Measurements from ENCODE around the gene CDC42EP4.

DNA sequence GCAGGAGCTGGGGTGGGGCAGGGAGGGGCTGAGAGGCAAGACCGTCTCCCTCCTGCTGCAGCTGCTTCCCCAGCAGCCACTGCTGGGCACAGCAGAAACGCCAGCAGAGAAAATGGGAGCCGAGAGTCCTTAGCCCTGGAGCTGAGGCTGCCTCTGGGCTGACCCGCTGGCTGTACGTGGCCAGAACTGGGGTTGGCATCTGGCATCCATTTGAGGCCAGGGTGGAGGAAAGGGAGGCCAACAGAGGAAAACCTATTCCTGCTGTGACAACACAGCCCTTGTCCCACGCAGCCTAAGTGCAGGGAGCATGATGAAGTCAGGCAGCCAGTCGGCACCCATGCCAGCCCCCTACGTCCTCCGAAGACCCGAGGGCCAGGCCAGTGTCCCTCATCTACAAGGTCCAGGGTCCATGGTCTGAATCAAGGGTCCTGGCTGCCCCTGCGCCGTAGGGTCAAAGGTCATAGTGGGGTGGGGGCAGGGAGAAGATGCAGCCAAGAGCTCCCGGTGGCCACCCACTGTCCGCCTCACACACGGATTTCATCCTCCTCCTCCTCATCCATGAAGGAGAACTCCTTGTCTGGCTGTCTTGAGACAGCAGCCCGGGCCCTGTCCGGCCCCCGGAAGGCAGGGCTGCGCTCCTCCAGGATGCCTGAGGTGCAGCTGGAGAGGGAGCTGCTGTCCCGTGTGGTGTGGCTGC is 26.7 kb downstream of the CDC42EP4 start:
- TF ChIP-seq, protein P1, sequence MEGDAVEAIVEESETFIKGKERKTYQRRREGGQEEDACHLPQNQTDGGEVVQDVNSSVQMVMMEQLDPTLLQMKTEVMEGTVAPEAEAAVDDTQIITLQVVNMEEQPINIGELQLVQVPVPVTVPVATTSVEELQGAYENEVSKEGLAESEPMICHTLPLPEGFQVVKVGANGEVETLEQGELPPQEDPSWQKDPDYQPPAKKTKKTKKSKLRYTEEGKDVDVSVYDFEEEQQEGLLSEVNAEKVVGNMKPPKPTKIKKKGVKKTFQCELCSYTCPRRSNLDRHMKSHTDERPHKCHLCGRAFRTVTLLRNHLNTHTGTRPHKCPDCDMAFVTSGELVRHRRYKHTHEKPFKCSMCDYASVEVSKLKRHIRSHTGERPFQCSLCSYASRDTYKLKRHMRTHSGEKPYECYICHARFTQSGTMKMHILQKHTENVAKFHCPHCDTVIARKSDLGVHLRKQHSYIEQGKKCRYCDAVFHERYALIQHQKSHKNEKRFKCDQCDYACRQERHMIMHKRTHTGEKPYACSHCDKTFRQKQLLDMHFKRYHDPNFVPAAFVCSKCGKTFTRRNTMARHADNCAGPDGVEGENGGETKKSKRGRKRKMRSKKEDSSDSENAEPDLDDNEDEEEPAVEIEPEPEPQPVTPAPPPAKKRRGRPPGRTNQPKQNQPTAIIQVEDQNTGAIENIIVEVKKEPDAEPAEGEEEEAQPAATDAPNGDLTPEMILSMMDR (IDR thresholded peaks at IDR 0.05) = no peak
- no peak for TF ChIP-seq POLR2A (IDR thresholded peaks at IDR 0.05)
